HepG2 (cell line): ENCODE results near the gene GRK5. TPM values are rescaled to one million over a fixed set of nuclear protein-coding genes. Genes with fewer than 3 reads are reported as not detected.

Experiments used
- CTCF ChIP-seq: sonication (generic); formaldehyde crosslinking; IDR thresholded peaks from 2 replicates; pipeline ENCODE4 v1.5.0; 2020; ENCODE audit warnings: mild to moderate bottlenecking, missing genetic modification reagents, moderate library complexity
- FOSL2 ChIP-seq: sonication (generic); formaldehyde crosslinking; IDR thresholded peaks from 2 replicates; pipeline ENCODE4 v1.4.0; 2020; ENCODE audit warnings: missing genetic modification reagents
- GZF1 ChIP-seq: sonication (generic); formaldehyde crosslinking; IDR thresholded peaks from 2 replicates; pipeline ENCODE4 v1.5.1; 2020; ENCODE audit warnings: mild to moderate bottlenecking, missing genetic modification reagents
- HBP1 ChIP-seq: IDR thresholded peaks from 2 replicates; pipeline ENCODE4 v1.6.1; 2016; ENCODE audit warnings: low read depth, control low read depth
- HDAC1 ChIP-seq: sonication (generic); formaldehyde crosslinking; IDR thresholded peaks from 2 replicates; pipeline ENCODE4 v1.5.1; 2020; ENCODE audit warnings: mild to moderate bottlenecking, missing genetic modification reagents
- HNF4A ChIP-seq: sonication (generic); formaldehyde crosslinking; IDR thresholded peaks from 2 replicates; pipeline ENCODE4 v1.4.0; 2020; ENCODE audit warnings: missing genetic modification reagents
- HNRNPL ChIP-seq: fragments of 200-400 bp; formaldehyde crosslinking; IDR thresholded peaks from 2 replicates; pipeline ENCODE4 v1.6.1; 2017; ENCODE audit warnings: mild to moderate bottlenecking, low read depth, low read length
- HOXA5 ChIP-seq: sonication (generic); formaldehyde crosslinking; IDR thresholded peaks from 2 replicates; pipeline ENCODE4 v1.4.0; 2020; ENCODE audit warnings: missing genetic modification reagents
- KLF12 ChIP-seq: sonication (generic); formaldehyde crosslinking; IDR thresholded peaks from 2 replicates; pipeline ENCODE4 v1.4.0; 2020; ENCODE audit warnings: missing genetic modification reagents, borderline replicate concordance
- MED1 ChIP-seq: sonication (generic); formaldehyde crosslinking; IDR thresholded peaks from 2 replicates; pipeline ENCODE4 v1.4.0; 2020; ENCODE audit warnings: missing genetic modification reagents
- PHF20 ChIP-seq: sonication (generic); formaldehyde crosslinking; IDR thresholded peaks from 2 replicates; pipeline ENCODE4 v1.5.0; 2020; ENCODE audit warnings: mild to moderate bottlenecking, missing genetic modification reagents
- POLR2A ChIP-seq, 2 experiments: IDR thresholded peaks; 2 replicates each; pipeline ENCODE4 v1.6.1; 2011; ENCODE audit warnings: low read depth in 2 of 2, low read length in 2 of 2, mild to moderate bottlenecking in 1 of 2, moderate library complexity in 1 of 2; ENCODE audit not compliant: insufficient read depth in 1 of 2
- RAD21 ChIP-seq: fragments of 450-650 bp; formaldehyde crosslinking; IDR thresholded peaks from 2 replicates; pipeline ENCODE4 v1.5.0; 2020; ENCODE audit warnings: mild to moderate bottlenecking
- SOX13 ChIP-seq, 3 experiments: fragments of 450-650 bp in 1 of 3; sonication (generic) in 1 of 3; formaldehyde crosslinking in 1 of 3; IDR thresholded peaks in 2 of 3; conservative IDR thresholded peaks in 1 of 3; 2 replicates each; pipeline versions ENCODE4 v1.5.0 to v1.6.1; 2016 to 2020; ENCODE audit warnings: antibody characterized with exemption in 1 of 3, mild to moderate bottlenecking in 1 of 3, missing compliant biosample characterization in 1 of 3, missing genetic modification reagents in 1 of 3, moderate library complexity in 1 of 3
- TEAD3 ChIP-seq: optimal IDR thresholded peaks from 2 replicates; pipeline ENCODE3; 2016; ENCODE audit warnings: borderline replicate concordance
- U2AF2 ChIP-seq: fragments of 200-400 bp; formaldehyde crosslinking; IDR thresholded peaks from 2 replicates; pipeline ENCODE4 v1.6.1; 2017; ENCODE audit warnings: low read depth, mild to moderate bottlenecking, low read length
- YY1 ChIP-seq: IDR thresholded peaks from 2 replicates; pipeline ENCODE4 v1.6.1; 2011; ENCODE audit warnings: low read length, low read depth, moderate library complexity, mild to moderate bottlenecking; ENCODE audit not compliant: insufficient read depth, insufficient replicate concordance
- ZC3H13 ChIP-seq: sonication (generic); formaldehyde crosslinking; IDR thresholded peaks from 2 replicates; pipeline ENCODE4 v1.8.1; 2023; ENCODE audit warnings: mild to moderate bottlenecking, missing genetic modification reagents, moderate library complexity
- ZFP90 ChIP-seq: sonication (generic); formaldehyde crosslinking; IDR thresholded peaks from 2 replicates; pipeline ENCODE4 v1.8.0; 2022; ENCODE audit warnings: missing genetic modification reagents, mild to moderate bottlenecking, inconsistent platforms, borderline replicate concordance
- ZNF232 ChIP-seq: sonication (generic); formaldehyde crosslinking; IDR thresholded peaks from 2 replicates; pipeline ENCODE4 v1.4.0; 2020; ENCODE audit warnings: missing genetic modification reagents, borderline replicate concordance
- ZNF496 ChIP-seq: sonication (generic); formaldehyde crosslinking; IDR thresholded peaks from 2 replicates; pipeline ENCODE4 v1.8.1; 2023; ENCODE audit warnings: mild to moderate bottlenecking, moderate library complexity, missing genetic modification reagents; ENCODE audit not compliant: insufficient replicate concordance
- ZNF550 ChIP-seq: sonication (generic); formaldehyde crosslinking; IDR thresholded peaks from 2 replicates; pipeline ENCODE4 v1.4.0; 2020; ENCODE audit warnings: mild to moderate bottlenecking, missing genetic modification reagents, borderline replicate concordance
- ZNF687 ChIP-seq: sonication (generic); formaldehyde crosslinking; IDR thresholded peaks from 2 replicates; pipeline ENCODE4 v1.5.1; 2020; ENCODE audit warnings: mild to moderate bottlenecking, missing genetic modification reagents, moderate library complexity
- ZNF850 ChIP-seq: sonication (generic); formaldehyde crosslinking; conservative IDR thresholded peaks from 2 replicates; pipeline ENCODE4 v1.9.0; 2021; ENCODE audit warnings: mild to moderate bottlenecking, missing genetic modification reagents
- polyA plus RNA-seq, 8 experiments: library from polyadenylated mRNA; depleted of rRNA in 3 of 8; stranded (reverse) in 7 of 8; unstranded in 1 of 8; fragments of >200 nt; fragmentation: Illumina TruSeq in 4 of 8; extraction: Trizol in 4 of 8; gene quantifications; 2 replicates each; pipeline versions ENCODE4 v1.2.1 to v1.2.3, GENCODE V29; 2011 to 2016; ENCODE audit warnings: low read depth in 4 of 8, missing spikeins in 1 of 8, mixed read lengths in 1 of 8; ENCODE audit not compliant: insufficient read depth in 1 of 8
- total RNA-seq, 5 experiments: library from RNA; depleted of rRNA; stranded (reverse); fragments of >200 nt; fragmentation: Illumina TruSeq; extraction: Trizol; gene quantifications; 2 replicates each; pipeline ENCODE4 v1.2.3, GENCODE V29; 2016; ENCODE audit warnings: low read depth in 1 of 5

GRK5 gene
- total and polyA plus RNA-seq, 2 of the 13 experiments (the other 11 are each of a cell fraction or from before 2014, with no cell fraction given), result 10.4 to 12.6 TPM

- TF ChIP-seq ZNF687 (CRISPR knock-in tag) (peak; percentile 83), POLR2A (IDR thresholded peaks at IDR 0.05; ENCODE audit: insufficient read depth in 1 of 2, low read depth in 2 of 2, low read length in 2 of 2) (0 out of 4 replicates have a peak, but pooled peaks of 1 of the 2 experiments have one; percentile 18), SOX13 (IDR thresholded peaks at IDR 0.05) (no peak), SOX13 (CRISPR knock-in tag; conservative IDR thresholded peaks at IDR 0.05 in 1 of 2, IDR thresholded peaks at IDR 0.05 in 1 of 2) (peak in 1 of 2 experiments; percentile 18; a peak in 1 of 4 replicates), HBP1 (CRISPR knock-in tag) (0 out of 2 replicates have a peak, but pooled peaks have one; percentile 37), MED1 (CRISPR knock-in tag) (0 out of 2 replicates have a peak, but pooled peaks have one; percentile 37), HDAC1 (CRISPR knock-in tag) (0 out of 2 replicates have a peak, but pooled peaks have one; percentile 8), YY1 (peak; percentile 16), GZF1 (no peak), HNF4A (peak; percentile 58; the same call in 1 of the 2 replicates), ZC3H13 (CRISPR knock-in tag) (no peak), U2AF2 (no peak), RAD21 (CRISPR knock-in tag) (peak; percentile 50; the same call in 1 of the 2 replicates), HOXA5 (peak; percentile 95), TEAD3 (CRISPR knock-in tag) (peak; percentile 46), PHF20 (no peak), ZNF232 (0 out of 2 replicates have a peak, but pooled peaks have one; percentile 19), KLF12 (0 out of 2 replicates have a peak, but pooled peaks have one; percentile 37), HNRNPL (peak; percentile 69), ZFP90 (CRISPR knock-in tag) (no peak), ZNF496 (CRISPR knock-in tag) (no peak), ZNF550 (CRISPR knock-in tag) (0 out of 2 replicates have a peak, but pooled peaks have one; percentile 76), FOSL2 (CRISPR knock-in tag) (peak; percentile 59), ZNF850 (CRISPR knock-in tag) (no peak), CTCF (CRISPR knock-in tag) (peak; percentile 65)
These were observed 44.7 kb downstream of the GRK5 start (continued) for GRCh38 chr10:119252051-119252465.
